Thoracic aorta (tissue), 2 donors: ENCODE measurements around the gene CLDN25. TPM values are rescaled to one million over a fixed set of nuclear protein-coding genes. Genes with fewer than 3 reads are reported as not detected.

Experiments
- ATAC-seq: fragments of 150-250 bp; one replicate; pipeline ENCODE4 v1.8.0; 2017; ENCODE audit warnings: low read depth; ENCODE audit not compliant: insufficient number of reproducible peaks, low FRiP score
- DNase-seq: peaks from one replicate; pipeline ENCODE4 v3.0.0-alpha.2; 2020; ENCODE audit warnings: low spot score
- H3K27ac ChIP-seq, 2 donors: fragments of 200-600 bp; sonication (generic); 1 replicate in 1 of 2; 2 replicates in 1 of 2; pipeline ENCODE4 v1.5.1; 2016; ENCODE audit warnings: mild to moderate bottlenecking in 2 of 2, moderate library complexity in 2 of 2
- H3K27me3 ChIP-seq: fragments of 200-600 bp; sonication (generic); replicated peaks from 2 replicates; pipeline ENCODE4 v1.6.0; 2016; ENCODE audit warnings: mild to moderate bottlenecking; ENCODE audit not compliant: insufficient read depth
- H3K36me3 ChIP-seq: fragments of 200-600 bp; sonication (generic); one replicate; pipeline ENCODE4 v1.5.1; 2016
- H3K4me1 ChIP-seq, 2 donors: fragments of 200-600 bp; sonication (generic); 1 replicate in 1 of 2; 2 replicates in 1 of 2; pipeline versions ENCODE4 v1.5.1 to v1.6.0; 2016; ENCODE audit warnings: low read depth in 2 of 2, mild to moderate bottlenecking in 1 of 2; ENCODE audit not compliant: control insufficient read depth in 1 of 2
- H3K4me3 ChIP-seq: fragments of 200-600 bp; sonication (generic); 2 replicates; pipeline ENCODE4 v1.5.1; 2016; ENCODE audit warnings: mild to moderate bottlenecking
- H3K9me3 ChIP-seq: fragments of 200-600 bp; sonication (generic); 2 replicates; pipeline ENCODE4 v1.5.1; 2016
- CTCF ChIP-seq: fragments of 200-600 bp; sonication (generic); IDR thresholded peaks from one replicate; pipeline ENCODE4 v1.5.1; 2019; ENCODE audit warnings: antibody characterized with exemption
- total RNA-seq, 2 donors: library from RNA; depleted of rRNA; stranded (reverse); fragments of >200 nt; gene quantifications; one replicate each; pipeline versions ENCODE4 v1.1.0 to v1.2.3, GENCODE V29; 2016

The CLDN25 gene
- total RNA-seq, 2 donors from 2014 or later: not detected

- Histone ChIP-seq H3K9me3 (no peaks in the 10 kb centered on the region), H3K4me1 (no peaks in the 10 kb centered on the region), H3K27ac (no peak overlapping the region), H3K27me3 (no peaks in the 10 kb centered on the region), H3K36me3 (peaks cover 11% of the 10 kb centered on the region), H3K4me3 (no peak overlapping the region)
- ATAC-seq (no peak), DNase-seq (no peak)
- no peak for TF ChIP-seq CTCF
These were observed 47.9 kb downstream of the CLDN25 start for GRCh38 chr11:113827477-113827876.

- Histone ChIP-seq H3K36me3 (peaks cover 11% of the 10 kb centered on the region), H3K27me3 (no peaks in the 10 kb centered on the region), H3K27ac (no peak overlapping the region), H3K4me3 (no peak overlapping the region), H3K9me3 (no peaks in the 10 kb centered on the region), H3K4me1 (no peaks in the 10 kb centered on the region)
- no peak for TF ChIP-seq CTCF
- DNase-seq (no peak), ATAC-seq (no peak)
These were observed 48.6 kb downstream of the CLDN25 start for GRCh38 chr11:113828191-113828590.

GRCh38 chr11:113829751-113830150 lies 50.2 kb downstream of the CLDN25 start:
- no peak overlapping the region for H3K4me3 ChIP-seq
- H3K36me3 ChIP-seq: peaks cover 7% of the 10 kb centered on the region
- no peaks in the 10 kb centered on the region for H3K27me3 ChIP-seq
- H3K4me1 ChIP-seq: no peaks in the 10 kb centered on the region
- H3K9me3 ChIP-seq: no peaks in the 10 kb centered on the region
- DNase-seq (no peak), ATAC-seq (no peak)
- H3K27ac ChIP-seq: no peak overlapping the region
- TF ChIP-seq CTCF: no peak

Other genes starting within 250 kb of the CLDN25 start
- 1 to 10 TPM in 1 of 2 donors, not detected in 1; 2.0 TPM for gene TMPRSS5, start 73.5 kb upstream of the CLDN25 start, total RNA-seq
- 10 to 100 TPM in 1 of 2 donors, 1 to 10 TPM in 1; 5.3 to 18.7 TPM for gene ZW10, start 6.1 kb upstream of the CLDN25 start, total RNA-seq
- 10 to 100 TPM; 16.7 to 42.2 TPM for gene USP28, start 95.8 kb downstream of the CLDN25 start, total RNA-seq
- not detected for gene HTR3B, start 125.0 kb downstream of the CLDN25 start, total RNA-seq
- gene HTR3A, start 195.3 kb downstream of the CLDN25 start, total RNA-seq: not detected